Measurements from ENCODE around the gene IFNL1.

DNA sequence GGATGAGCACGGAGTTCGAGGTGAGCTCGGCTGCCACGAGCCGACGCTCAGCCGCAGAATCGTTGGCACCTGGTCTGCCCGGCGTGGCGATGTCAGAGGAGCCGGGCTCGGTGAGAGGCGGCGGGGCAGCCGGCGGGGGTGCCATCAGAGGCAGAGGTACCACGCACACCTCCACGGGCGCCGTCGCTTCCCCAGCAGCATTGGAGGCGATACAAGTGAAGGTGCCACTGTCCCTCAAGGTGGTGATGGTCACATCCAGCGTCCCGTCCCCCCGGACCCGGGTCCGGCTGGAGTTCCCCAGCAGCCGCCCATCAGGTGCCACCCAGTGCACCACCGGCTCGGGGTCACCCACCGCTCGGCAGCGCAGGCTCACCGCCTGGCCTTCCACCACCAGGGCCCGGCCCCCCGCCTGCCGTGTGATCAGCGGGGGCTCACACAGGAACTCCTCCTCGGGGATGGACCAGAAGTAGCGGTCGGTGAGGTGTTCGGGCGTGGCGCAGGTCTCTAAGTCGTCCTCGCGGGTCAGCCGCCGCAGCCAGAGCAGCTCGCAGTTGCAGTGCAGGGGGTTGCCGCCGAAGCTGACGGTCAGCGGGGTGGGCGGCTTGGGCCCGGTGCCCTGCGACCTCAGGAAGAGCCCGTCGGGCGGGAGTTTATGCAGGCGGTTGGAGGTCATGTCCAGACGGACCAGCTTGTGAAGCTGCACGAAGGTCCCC, 18.0 kb downstream of the IFNL1 start:
- TF ChIP-seq POLR2AphosphoS5 (IDR thresholded peaks at IDR 0.05; ENCODE audit: low read depth, low read length) (no peak), POLR2A (IDR thresholded peaks at IDR 0.05; ENCODE audit: low read depth, low read length) (no peak)
